Duodenal mucosa (tissue), 2 donors: ENCODE data around the gene ANKS1B.
"Not testable (repeated sequence)": the region's sequence is repeated elsewhere in the genome, so short reads cannot be mapped to it uniquely, and the experiment has no call there.

Experiments used
- H3K27ac ChIP-seq: one replicate; pipeline ENCODE4 v1.7.0; 2013; ENCODE audit warnings: low read depth, low read length
- H3K27me3 ChIP-seq, 2 donors: one replicate each; pipeline ENCODE4 v1.7.0; 2013; ENCODE audit warnings: low read length in 2 of 2, control low read depth in 1 of 2; ENCODE audit not compliant: insufficient read depth in 2 of 2, control insufficient read depth in 1 of 2
- H3K36me3 ChIP-seq, 2 donors: one replicate each; pipeline ENCODE4 v1.7.0; 2013; ENCODE audit warnings: low read length in 2 of 2, control low read depth in 1 of 2; ENCODE audit not compliant: insufficient read depth in 2 of 2, control insufficient read depth in 1 of 2
- H3K4me1 ChIP-seq, 2 donors: one replicate each; pipeline ENCODE4 v1.7.0; 2013; ENCODE audit warnings: low read length in 2 of 2, control low read depth in 1 of 2; ENCODE audit not compliant: insufficient read depth in 2 of 2, control insufficient read depth in 1 of 2
- H3K4me3 ChIP-seq, 2 donors: one replicate each; pipeline ENCODE4 v1.7.0; 2013; ENCODE audit warnings: low read length in 2 of 2, low read depth in 1 of 2
- H3K9ac ChIP-seq, 2 donors: one replicate each; pipeline ENCODE4 v1.7.0; 2013; ENCODE audit warnings: low read length in 2 of 2, low read depth in 1 of 2
- H3K9me3 ChIP-seq, 2 donors: one replicate each; pipeline ENCODE4 v1.7.0; 2013; ENCODE audit warnings: low read length in 2 of 2, control low read depth in 1 of 2; ENCODE audit not compliant: control insufficient read depth in 1 of 2

ANKS1B gene

DNA sequence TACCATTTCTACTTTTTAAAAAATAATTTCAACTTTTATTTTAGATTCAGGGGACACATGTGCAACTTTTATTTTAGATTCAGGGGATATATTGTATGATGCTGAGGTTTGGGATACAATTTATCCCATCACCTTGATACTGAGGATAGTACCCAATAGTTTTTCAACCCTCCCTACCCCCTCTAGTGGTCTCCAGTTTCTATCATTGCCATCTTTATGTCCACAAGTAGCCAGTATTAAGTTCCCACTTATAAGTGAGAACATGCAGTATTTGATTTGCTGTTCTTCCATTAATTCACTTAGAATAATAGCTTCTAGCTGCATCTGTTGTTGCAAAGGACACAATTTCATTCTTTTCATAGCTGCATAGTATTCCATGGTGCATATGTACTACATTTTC, 162.5 kb downstream of the ANKS1B start:
- H3K4me1 ChIP-seq = no peaks in the 10 kb centered on the region

GRCh38 chr12:99810718-99811593, 173.8 kb downstream of the ANKS1B start:
- Histone ChIP-seq H3K27me3 (no peaks in the 10 kb centered on the region), H3K9me3 (no peaks in the 10 kb centered on the region), H3K9ac (no peak overlapping the region), H3K36me3 (no peaks in the 10 kb centered on the region), H3K27ac (no peak overlapping the region), H3K4me3 (no peak overlapping the region), H3K4me1 (peaks cover 0 to 5% of the 10 kb centered on the region in 2 donors)

More for the DNA sequence above, 162.5 kb downstream of the ANKS1B start:
- no peak overlapping the region for H3K27ac ChIP-seq
- H3K9ac ChIP-seq = no peak overlapping the region
- no peaks in the 10 kb centered on the region for H3K27me3 ChIP-seq
- H3K9me3 ChIP-seq = no peaks in the 10 kb centered on the region
- H3K36me3 ChIP-seq = no peaks in the 10 kb centered on the region
- H3K4me3 ChIP-seq = no peak overlapping the region

DNA sequence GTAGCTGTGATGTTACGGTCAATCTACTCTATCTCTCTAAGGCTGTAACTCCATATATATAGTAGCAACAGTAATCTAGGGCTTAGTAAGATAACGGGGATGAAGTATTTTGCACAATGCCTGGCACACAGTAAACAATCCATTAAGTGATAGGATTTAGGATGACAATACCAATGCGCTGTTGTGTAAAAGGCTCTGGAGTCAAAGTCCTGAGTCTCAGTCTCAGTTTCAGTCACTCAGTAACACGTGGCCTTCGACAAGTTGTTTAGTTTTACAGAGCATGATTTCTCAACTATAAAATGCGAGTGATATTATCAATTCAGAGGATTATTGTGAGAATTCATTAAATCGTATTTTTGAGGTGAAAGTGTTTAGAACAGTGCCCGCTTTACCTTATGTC, 174.8 kb downstream of the ANKS1B start:
- peaks cover 0 to 5% of the 10 kb centered on the region in 2 donors for H3K4me1 ChIP-seq
- no peak overlapping the region for H3K4me3 ChIP-seq
- H3K27me3 ChIP-seq = no peaks in the 10 kb centered on the region
- H3K9me3 ChIP-seq = no peaks in the 10 kb centered on the region
- H3K27ac ChIP-seq = no peak overlapping the region
- H3K36me3 ChIP-seq = no peaks in the 10 kb centered on the region
- no peak overlapping the region for H3K9ac ChIP-seq

DNA sequence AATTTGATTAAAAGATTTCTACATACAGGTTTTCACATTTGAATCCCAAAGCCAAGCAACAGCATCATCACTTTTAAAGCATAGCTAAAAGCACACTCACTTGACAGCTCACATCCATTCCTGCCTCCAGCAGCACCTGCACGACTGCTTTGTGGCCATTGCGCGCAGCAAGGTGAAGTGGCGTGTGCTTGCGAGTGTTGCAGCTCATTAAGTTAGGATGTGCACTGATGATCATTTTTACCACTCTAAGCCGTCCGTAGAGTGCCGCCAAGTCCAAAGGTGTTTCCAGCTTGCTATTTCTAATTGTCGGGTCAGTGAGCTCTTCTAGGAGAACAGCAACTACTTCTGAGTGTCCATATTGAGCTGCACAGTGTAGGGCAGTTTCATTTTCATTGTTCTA, 178.4 kb downstream of the ANKS1B start:
- Histone ChIP-seq H3K4me3 (no peak overlapping the region), H3K27ac (no peak overlapping the region), H3K4me1 (peaks cover 0 to 5% of the 10 kb centered on the region in 2 donors), H3K27me3 (no peaks in the 10 kb centered on the region), H3K9ac (no peak overlapping the region), H3K36me3 (no peaks in the 10 kb centered on the region), H3K9me3 (no peaks in the 10 kb centered on the region)

DNA sequence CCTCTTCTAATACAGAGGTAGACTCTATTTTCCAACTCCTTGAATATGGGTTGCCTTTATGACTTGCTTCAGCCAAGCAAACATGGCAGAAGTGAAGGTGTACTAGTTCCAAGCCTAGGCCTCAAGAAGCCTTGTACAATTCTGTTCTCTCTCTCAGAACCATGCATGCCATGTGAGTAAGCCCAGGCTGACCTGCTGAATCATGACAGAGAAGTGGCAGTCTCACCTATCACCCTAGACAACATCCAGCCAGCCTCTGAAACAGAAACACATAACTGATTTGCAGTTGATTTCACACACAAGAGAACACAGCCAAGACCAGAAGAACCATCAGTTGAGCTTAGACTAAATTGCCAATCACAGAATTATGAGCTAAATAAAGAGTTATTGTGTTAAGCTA, 180.0 kb downstream of the ANKS1B start:
- Histone ChIP-seq H3K27ac (no peak overlapping the region), H3K27me3 (no peaks in the 10 kb centered on the region), H3K4me3 (no peak overlapping the region), H3K36me3 (no peaks in the 10 kb centered on the region), H3K4me1 (no peaks in the 10 kb centered on the region), H3K9me3 (no peaks in the 10 kb centered on the region), H3K9ac (no peak overlapping the region)

- Histone ChIP-seq H3K36me3 (no peaks in the 10 kb centered on the region), H3K9ac (no peak overlapping the region), H3K27me3 (no peaks in the 10 kb centered on the region), H3K27ac (no peak overlapping the region), H3K9me3 (no peaks in the 10 kb centered on the region), H3K4me3 (no peak overlapping the region), H3K4me1 (no peaks in the 10 kb centered on the region)
Measured at GRCh38 chr12:99800605-99801004, 184.1 kb downstream of the ANKS1B start.

- H3K9me3 ChIP-seq, H3K36me3 ChIP-seq, H3K4me3 ChIP-seq, H3K27ac ChIP-seq, H3K4me1 ChIP-seq, H3K9ac ChIP-seq, H3K27me3 ChIP-seq: not testable (repeated sequence)
Measured at GRCh38 chr12:99797931-99798330, 186.8 kb downstream of the ANKS1B start.

DNA sequence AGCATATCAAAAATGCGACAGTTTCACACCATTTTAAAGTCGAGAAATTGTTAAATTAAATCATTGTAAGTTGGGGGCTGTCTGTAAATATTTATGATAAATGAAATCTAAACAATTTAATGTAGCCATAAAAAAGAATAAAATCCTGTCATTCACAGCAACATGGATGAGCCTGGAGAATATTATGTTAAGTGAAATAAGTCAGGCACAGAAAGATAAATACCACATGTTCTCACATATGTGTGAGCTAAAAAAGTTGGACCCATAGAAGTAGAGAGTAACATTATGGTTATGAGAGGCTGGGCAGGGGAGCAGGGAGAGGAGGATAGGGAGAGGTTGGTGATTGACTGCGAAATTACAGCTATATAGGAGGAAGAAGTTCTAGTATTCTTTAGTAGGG, 201.3 kb downstream of the ANKS1B start:
- Histone ChIP-seq H3K27me3 (no peaks in the 10 kb centered on the region), H3K27ac (no peak overlapping the region), H3K36me3 (no peaks in the 10 kb centered on the region), H3K9ac (no peak overlapping the region), H3K9me3 (no peaks in the 10 kb centered on the region), H3K4me3 (no peak overlapping the region), H3K4me1 (no peaks in the 10 kb centered on the region)

- H3K36me3 ChIP-seq = no peaks in the 10 kb centered on the region
- no peaks in the 10 kb centered on the region for H3K27me3 ChIP-seq
- H3K27ac ChIP-seq = no peak overlapping the region
- H3K9ac ChIP-seq = no peak overlapping the region
- no peak overlapping the region for H3K4me3 ChIP-seq
- no peaks in the 10 kb centered on the region for H3K9me3 ChIP-seq
- H3K4me1 ChIP-seq = no peaks in the 10 kb centered on the region
Measured at GRCh38 chr12:99772274-99772673, 212.5 kb downstream of the ANKS1B start.

- H3K27me3 ChIP-seq = no peaks in the 10 kb centered on the region
- no peak overlapping the region for H3K27ac ChIP-seq
- no peak overlapping the region for H3K9ac ChIP-seq
- no peaks in the 10 kb centered on the region for H3K36me3 ChIP-seq
- H3K4me1 ChIP-seq = no peaks in the 10 kb centered on the region
- no peak overlapping the region for H3K4me3 ChIP-seq
- H3K9me3 ChIP-seq = no peaks in the 10 kb centered on the region
Measured at GRCh38 chr12:99771659-99772058, 213.1 kb downstream of the ANKS1B start.
